ENCODE data around the gene OOSP3.
"Not testable (repeated sequence)": the region's sequence is repeated elsewhere in the genome, so short reads cannot be mapped to it uniquely, and the experiment has no call there.

The OOSP3 gene

DNA sequence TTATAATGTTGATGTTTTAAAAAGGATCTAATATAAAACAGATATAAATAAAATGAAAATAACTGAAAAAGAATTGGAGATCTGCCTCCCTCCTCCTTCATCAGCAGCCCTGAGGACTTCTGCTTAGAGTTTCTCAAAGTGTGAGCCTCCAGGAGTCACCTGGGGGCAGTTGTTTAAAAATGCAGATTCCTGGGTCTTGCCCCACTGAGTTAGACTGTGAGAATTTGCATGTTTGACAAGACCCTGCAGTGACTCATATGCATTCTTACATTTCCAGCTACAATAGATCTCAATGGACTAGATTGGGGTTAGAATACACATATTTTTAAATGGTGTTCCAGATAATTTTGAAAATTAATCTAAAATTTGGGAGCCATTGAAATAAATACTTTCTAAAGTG is 798 bp upstream of the OOSP3 start:
- no peak for DNase-seq

DNA sequence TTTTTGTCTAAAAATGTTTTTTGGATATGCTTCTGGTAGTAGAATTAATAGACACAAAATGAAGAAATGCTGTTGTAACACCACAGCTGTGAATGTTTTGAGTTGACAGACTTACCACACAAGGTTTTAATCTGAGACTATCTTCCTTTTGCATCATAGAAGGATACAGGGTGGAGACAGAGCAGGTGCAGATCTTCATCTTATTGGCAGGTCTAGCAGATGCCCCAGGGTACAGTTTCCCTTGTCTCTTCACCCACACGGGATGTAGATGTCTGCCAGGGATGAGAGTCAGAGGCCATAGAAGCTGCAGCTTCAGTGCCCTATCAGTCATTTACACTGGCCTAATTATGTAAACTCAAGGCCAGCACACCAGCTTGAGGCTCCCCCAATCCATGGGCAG is 985 bp downstream of the OOSP3 start:
- no peak for DNase-seq

DNA sequence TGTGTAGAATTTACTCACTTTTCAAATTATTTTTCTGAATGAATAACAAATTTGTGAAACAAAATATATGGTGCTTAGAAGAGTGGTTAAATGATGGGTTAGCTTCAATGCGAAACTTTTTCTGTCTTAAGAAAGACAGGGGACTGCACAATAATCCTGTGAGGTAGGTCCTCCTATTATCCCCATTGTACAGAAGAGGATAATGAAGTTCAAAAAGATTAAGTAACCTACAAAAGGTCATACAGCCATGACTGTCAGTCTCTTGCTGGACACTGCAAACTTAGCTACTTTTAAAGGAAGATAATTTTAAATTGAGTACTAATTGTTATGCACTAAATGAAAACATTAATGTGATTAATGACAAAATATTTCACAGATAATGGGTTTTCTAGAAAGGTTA is 5.0 kb downstream of the OOSP3 start:
- DNase-seq: no peak

DNA sequence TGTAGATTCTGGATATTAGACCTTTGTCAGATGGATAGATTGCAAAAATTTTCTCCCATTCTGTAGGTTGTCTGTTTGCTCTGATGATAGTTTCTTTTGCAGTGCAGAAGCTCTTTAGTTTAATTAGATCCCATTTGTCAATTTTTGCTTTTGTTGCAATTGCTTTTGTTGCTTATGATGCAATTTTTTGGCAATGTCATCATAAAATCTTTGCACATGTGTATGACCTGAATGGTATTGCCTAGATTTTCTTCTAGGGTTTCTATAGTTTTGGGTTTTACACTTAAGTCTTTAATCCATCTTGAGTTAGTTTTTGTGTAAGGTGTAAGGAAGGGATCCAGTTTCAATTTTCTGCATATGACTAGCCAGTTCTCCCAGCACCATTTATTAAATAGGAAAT is 8.6 kb downstream of the OOSP3 start:
- DNase-seq: not testable (repeated sequence)

DNA sequence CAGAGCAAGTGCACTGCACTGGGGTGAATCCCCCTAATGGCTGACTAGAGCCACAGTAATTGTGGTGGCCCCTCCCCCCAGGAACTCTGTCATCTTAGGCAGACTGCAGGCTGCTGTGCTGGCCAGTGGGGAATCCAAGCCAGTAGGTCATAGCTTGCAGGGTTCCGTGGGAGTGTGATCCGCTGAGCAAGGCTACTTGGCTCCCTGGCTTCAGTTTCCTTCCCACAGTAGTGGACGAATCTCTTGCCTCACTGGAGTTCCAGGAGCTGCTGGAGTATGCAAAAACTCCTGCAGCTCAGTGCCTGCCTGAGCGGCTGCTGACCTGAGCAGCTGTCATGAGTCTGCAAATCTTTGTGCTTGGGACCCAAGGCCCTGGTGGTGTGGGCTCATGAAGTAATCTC is 13.2 kb downstream of the OOSP3 start:
- DNase-seq: no peak

DNA sequence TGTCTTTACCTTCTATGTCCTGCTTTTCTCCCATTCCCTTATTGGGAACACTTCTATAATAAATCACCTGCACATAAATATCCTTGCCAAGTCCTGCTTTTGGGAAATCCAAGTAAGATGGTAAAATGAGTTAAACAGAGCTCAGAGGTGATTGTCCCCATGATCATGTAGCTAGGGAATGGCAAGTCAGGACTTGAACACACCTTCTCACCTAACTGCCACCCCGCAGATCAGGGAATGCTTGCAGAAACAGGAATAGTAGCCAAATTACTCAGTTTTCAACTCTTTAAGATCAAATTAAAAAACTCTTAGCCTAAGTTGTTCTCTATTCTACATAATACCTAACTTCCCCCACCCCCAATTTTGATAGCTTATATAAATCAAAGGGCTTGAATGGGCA is 16.0 kb downstream of the OOSP3 start:
- no peak for DNase-seq

DNA sequence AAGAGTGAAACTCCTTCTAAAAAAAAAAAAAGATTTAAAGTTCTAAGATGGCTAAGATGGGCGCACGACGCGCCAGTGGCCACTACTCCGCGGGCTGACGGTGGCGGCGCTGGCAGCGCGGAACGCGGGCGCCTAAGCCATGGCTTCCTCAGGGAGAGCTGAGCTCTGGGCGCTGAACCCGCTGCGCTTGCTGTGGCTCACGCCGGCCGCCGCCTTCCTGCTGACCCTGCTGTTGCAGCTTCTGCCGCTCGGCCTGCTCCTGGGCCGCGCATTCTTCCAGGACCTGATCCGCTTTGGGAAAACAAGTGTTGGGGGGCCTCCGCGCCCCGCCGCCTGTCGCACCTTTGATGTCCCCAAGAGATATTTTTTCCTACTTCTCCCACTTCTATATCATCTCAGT is 19.5 kb downstream of the OOSP3 start:
- no peak for DNase-seq

DNA sequence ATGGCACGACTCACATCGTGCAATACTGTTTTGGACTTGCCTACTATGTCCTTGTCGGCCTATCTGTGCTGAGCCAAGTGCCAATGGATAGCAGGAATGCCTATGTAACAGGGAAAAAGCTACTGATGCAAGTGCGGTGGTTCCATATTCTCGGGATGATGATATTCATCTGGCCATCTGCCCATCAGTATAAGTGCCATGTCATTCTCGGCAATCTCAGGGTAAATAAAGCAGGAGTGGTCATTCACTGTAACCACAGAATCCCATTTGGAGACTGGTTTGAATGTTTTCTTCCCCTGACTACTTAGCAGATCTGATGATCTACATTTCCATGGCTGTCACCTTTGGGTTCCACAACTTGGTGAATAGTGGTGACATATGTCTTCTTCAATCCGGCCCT is 20.1 kb downstream of the OOSP3 start:
- no peak for DNase-seq

DNA sequence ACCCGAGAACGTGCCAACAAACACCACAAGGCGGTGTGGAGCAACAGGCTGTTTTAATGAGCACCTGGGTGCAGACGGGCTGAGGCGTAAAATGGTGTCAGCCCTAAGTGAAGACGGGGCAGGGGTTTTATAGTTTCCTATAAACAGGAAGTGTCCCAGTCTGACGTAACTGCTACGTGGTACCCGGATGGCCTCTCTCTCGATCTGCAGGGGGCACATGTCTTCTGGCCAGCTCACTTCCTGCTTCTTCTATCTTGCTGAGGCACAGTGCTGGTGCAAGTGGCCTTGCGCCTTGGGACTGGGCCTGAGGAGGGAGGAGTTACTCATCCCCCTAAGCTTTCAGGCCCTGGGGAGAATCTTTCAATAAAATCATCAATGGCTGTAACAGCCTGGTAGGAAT is 20.9 kb downstream of the OOSP3 start:
- DNase-seq: no peak

DNA sequence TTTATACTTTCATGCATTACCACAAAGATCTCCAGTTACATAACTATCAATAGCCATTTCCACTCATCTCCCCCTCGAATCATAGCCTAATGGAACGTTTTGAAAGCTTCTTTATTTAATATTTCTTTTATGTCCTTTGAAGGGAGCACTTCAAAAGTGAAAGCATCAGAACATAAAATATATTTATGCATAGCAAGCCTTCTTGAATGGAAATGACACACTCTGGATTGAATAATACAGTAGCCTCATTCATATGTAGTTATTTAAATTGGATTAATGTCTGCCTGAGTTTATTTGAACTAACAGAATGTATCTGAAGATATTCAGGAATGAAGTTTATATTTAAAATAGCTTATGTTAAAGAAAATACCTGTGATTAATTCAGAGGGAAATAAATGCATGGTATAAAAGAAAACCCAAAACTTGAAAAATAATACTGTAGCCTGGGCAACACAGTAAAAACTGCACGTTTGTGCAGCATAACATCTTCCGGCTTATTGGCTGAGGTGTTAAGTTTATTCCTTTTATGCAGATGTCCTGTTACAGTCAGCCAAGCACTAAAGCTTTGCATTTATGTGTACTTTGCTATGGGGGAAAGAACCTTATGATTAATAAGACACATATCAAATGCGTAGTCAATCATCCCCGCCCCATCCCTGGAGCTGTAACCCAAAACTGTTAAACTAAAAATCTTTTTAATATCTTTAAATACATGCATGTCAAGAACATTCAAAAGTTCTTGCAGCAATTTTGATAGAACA is 22.0 kb downstream of the OOSP3 start:
- no peak for DNase-seq

DNA sequence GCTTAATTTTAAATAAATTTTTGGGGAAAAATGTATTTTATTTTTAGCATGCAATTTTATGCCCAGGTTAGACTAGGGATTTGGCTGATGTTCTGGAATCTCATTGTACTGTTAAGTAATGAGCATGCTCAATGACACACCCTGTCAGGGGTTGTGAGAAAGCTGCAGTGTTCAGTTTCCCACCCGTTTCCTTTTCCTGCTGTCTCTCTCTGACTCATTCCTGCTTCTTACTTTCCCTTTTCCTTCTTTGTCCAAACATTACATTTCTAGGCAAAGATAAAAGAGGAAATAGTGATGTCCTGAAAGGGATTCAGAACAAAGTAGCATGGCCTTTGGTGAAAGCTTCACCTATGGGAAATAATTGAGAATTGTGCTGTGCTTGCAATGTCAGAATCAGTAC is 22.7 kb downstream of the OOSP3 start:
- no peak for DNase-seq

DNA sequence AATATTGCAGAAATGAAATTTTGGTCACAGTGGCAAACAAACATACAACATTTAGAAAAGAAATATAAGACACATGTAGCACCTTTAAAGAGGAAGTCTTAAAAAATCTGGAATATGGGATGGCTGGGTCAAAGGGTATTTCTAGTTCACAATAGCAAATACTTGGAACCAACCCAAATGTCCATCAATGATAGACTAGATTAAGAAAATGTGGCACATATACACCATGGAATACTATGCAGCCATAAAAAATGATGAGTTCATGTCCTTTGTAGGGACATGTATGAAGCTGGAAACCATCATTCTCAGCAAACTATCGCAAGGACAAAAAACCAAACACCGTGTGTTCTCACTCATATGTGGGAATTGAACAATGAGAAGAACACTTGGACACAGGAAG is 25.0 kb downstream of the OOSP3 start:
- not testable (repeated sequence) for DNase-seq

DNA sequence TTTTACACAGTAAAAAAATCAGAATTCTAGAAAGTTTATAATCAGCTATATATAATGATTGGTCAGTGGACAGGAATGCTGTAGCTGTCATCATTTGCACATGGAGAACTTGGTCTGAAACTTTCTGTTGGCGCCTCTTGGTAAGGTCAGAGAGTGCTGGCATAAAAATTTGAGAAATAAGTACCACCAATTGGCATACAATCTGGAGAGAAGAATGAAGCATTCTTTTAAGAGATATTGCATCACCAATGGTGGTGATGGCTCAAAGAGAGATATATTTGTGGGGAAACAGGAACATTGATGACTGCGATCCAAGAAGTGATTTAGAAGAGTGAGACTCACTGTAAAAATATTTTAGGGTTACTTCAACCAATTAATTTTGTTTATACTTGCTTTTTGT is 39.9 kb downstream of the OOSP3 start:
- DNase-seq: no peak

DNA sequence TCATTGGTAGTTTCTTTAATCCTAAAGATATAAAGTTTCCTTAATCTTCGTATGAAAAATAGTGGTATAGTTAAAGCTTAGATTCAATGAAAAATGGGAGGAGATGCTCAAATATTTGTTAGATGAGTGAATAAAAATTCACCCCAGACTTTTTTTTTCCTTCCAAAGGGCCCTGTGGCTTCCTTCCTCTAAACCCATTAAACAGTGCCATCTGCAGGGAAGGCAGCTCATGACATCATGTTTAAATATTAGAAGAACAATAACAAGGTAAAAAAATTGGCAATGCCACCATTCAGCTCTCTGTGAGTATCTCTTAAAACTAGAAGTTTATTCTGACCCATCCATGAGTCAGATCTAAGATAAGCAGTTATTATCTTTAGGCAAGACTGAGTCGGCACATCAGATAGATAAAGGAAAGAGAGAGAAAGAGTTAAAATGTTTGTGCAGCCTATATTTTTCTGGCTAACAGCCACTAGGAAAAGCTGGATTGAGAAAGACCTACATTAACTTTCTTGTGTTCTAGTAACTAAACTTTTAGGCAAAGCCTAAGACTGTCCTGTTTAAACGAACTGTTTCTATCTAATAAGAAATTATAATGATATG is 40.5 kb downstream of the OOSP3 start:
- DNase-seq: peak; percentile 34

DNA sequence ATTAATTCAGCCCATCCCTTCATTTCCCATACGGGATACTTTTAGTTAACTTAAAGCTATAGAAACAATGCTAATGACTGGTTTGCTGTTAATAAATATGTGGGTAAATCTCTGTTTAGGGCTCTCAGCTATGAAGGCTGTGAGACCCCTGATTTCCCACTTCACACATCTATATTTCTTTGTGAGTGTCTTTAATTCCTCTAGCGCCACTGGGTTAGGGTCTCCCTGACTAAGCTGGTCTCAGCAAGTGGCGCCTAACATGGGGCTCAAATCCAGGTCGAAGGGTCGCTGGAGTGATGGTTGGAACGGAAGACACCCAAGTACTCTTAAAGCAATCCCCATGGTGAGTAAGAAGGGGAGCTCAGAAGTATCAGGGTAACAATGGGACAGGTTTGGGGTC is 45.2 kb downstream of the OOSP3 start:
- no peak for DNase-seq

DNA sequence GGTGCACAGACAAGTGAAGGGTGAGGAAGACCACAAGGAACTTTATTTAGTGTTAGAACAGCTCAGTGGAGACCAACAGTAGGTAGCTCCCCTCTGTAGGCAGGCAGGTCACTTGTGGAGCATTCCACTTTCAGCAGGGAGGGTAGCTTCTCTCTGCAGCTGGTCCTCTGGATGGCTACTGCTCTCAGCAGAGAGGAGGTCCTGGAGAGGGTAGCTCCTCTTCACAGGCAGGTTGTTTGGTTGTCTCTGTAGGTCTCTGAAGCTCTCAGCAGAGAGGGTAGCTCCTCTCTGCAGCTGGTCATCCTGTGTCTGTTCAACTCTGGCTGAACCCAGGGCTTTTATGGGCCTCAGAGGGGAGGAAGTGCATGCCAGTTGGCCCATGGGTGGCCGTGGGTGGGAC is 53.1 kb downstream of the OOSP3 start:
- no peak for DNase-seq

DNA sequence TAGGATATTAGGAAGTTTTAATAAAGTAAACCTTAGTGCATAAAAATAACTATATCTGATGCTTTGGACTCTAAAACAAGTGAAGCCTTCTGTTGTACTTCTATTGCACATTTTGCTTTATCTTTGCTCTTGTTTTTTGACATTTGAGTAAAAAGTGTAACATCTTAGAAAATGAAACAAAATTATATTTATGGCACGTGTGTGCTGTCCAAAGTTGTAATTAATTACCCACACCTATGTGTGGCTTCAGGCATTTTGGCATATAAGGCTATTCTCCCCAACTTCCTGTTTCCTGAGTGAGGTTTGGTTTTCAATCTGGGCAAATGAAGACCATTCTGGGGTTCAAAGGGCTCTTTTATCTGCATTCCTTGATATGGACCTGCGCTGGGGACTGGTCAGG is 59.5 kb downstream of the OOSP3 start, which contains the start of gene OOSP1:
OOSP1 (plus strand) TSS at position 301 of the 400 bp plus-strand sequence; CDS start at position 324, 23 bp downstream.
- no peak for DNase-seq

DNA sequence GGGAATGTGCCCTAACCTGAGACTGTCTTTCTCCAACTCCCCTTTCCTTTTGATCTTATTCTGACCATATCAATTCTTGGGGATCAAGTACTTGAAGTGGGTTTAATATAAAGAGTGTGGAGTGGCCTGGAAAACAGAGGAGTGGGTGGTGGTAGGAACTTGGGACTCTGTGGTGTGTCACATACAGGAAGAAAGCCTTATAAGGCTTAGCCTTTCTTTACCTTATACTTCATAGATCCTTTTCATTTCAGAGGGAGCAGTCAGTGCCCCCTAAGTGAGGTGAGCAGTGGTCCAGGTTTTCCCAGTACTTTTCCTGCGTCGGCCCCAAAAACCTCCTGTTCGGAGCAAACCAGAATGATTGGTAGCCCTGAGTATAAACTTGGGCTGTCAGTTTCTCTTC is 60.1 kb downstream of the OOSP3 start:
- no peak for DNase-seq

DNA sequence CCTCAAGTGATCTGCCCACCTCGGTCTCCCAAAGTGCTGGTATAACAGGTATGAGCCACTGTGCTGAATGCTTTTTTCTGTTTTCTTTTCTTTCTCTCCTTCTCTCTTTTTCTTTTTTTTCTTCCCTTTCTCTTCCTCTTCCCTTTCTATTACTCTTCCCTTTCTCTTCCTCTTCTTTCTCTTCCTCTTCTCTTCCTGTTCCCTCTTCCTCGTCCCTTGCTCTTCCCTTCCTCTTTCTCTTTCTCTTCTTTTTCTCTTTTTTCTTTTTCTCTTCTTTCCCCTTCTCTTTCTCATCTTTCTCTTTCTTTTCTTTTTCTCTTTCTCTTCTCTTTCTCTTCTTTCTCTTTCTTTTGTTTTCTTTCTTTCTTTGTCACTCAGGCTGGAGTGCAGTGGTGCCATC is 60.9 kb downstream of the OOSP3 start:
- DNase-seq: no peak

DNA sequence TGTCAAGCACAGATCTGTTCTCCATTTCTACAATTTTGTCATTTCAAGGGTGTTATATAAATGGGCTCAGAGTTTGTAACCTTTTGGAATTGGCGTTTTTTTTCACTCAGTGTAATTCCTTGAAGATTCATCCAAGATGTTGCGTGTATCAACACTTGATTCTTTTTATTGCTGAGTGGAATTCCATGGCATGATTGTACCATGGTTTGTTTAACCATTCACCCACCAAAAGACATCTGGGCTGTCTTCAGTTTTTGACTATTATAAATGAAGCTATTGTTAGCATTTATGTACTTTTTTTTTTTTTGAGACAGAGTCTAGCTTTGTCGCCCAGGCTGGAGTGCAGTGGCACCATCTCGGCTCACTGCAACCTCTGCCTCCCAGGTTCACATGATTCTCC is 62.5 kb downstream of the OOSP3 start:
- no peak for DNase-seq

DNA sequence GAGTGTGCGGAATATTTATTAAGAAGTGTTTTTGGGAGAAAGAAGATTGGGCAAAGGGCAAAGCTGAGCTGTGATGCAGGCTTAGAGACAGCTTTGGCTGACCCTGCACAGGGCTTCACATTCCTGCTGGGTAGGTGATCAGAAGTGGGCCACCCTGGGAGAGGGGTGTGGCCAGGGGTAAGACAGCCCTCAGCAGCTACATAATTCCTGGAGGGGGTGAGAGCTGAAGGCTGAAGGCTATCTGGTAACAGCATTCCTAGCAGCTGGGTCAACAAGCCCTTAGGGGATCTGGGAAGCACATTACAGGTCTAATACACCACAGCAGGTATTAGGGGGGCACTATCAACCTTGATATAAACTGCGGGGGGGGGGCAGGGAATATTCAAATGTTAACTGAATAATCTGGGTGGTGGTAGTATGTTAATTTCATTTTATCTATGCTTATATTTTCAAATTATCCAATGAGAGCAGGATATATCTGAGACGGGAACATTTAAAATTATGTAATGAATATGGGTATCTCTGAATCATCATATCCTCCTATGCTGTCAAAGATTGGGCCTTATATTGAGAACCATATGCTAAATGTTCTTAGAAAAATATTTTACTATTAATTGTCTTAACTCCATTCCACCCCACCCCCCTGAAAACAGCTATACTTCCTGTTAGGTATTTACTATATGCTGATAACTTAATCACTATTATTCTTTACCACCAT is 65.6 kb downstream of the OOSP3 start:
- no peak for DNase-seq

DNA sequence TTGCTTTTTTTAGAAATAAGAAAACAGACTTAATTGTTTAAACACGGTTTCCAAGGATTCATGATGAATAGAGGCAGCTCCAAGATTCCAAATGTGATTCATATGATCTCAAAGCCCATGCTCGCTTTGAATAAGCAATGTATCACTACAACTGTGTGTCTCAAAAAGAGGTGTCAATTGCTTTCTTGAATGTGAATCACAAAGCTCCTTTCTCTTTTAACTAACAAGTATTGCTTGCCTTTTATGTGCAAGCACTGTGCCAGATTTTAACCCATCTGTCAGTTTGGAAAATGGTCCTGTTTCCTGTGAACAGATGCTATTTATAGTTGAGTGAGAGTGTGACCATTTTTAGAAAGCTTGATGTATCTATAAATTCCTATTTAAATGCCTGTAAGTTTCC is 66.1 kb downstream of the OOSP3 start:
- no peak for DNase-seq
